Keratinocyte (primary cell): ENCODE measurements around the gene ARHGAP28. TPM values are rescaled to one million over a fixed set of nuclear protein-coding genes. Genes with fewer than 3 reads are reported as not detected.

ENCODE experiments used
- DNase-seq: peaks from one replicate; pipeline ENCODE4 v3.0.0-alpha.2; 2011; ENCODE audit warnings: low read depth, missing footprints, low spot score
- FAIRE-seq: peaks from 2 replicates; lab custom pipeline; 2011; peaks lifted over from hg19 to GRCh38; lab: Jason Lieb, UNC
- H2AFZ ChIP-seq: 2 replicates; pipeline ENCODE4 v1.6.0; 2012; ENCODE audit warnings: low read length, control low read depth, inconsistent platforms; ENCODE audit not compliant: control insufficient read depth
- H3K27ac ChIP-seq: 2 replicates; pipeline ENCODE4 v1.5.1; 2011; ENCODE audit warnings: low read length; ENCODE audit not compliant: control insufficient read depth, insufficient read depth
- H3K27me3 ChIP-seq: 3 replicates; pipeline ENCODE4 v1.6.0; 2011; ENCODE audit warnings: low read length; ENCODE audit not compliant: control insufficient read depth, insufficient read depth; ENCODE audit errors: extremely low read depth
- H3K36me3 ChIP-seq, 2 experiments: 2 replicates in 1 of 2; 3 replicates in 1 of 2; pipeline ENCODE4 v1.5.1; 2011; ENCODE audit warnings: low read length in 2 of 2, mild to moderate bottlenecking in 1 of 2; ENCODE audit not compliant: control insufficient read depth in 2 of 2, insufficient read depth in 2 of 2; ENCODE audit errors: extremely low read depth in 1 of 2
- H3K4me1 ChIP-seq: 3 replicates; pipeline ENCODE4 v1.5.1; 2011; ENCODE audit warnings: low read length; ENCODE audit not compliant: control insufficient read depth, insufficient read depth; ENCODE audit errors: extremely low read depth
- H3K4me2 ChIP-seq: 3 replicates; pipeline ENCODE4 v1.6.0; 2011; ENCODE audit warnings: low read depth, low read length; ENCODE audit not compliant: control insufficient read depth, insufficient read depth; ENCODE audit errors: extremely low read depth
- H3K4me3 ChIP-seq, 3 experiments: fragments of 200-600 bp in 1 of 3; sonication (generic) in 1 of 3; 2 replicates in 2 of 3; 3 replicates in 1 of 3; pipeline ENCODE4 v1.5.1; 2011 to 2016; ENCODE audit warnings: low read length in 3 of 3, mild to moderate bottlenecking in 3 of 3, control low read depth in 2 of 3, inconsistent platforms in 1 of 3, low read depth in 1 of 3, mixed read lengths in 1 of 3, mixed run types in 1 of 3, moderate library complexity in 1 of 3; ENCODE audit not compliant: control insufficient read depth in 2 of 3, insufficient read depth in 2 of 3; ENCODE audit errors: extremely low read depth in 1 of 3
- H3K79me2 ChIP-seq: 2 replicates; pipeline ENCODE4 v1.6.0; 2012; ENCODE audit warnings: low read length; ENCODE audit not compliant: control insufficient read depth, insufficient read depth
- H3K9ac ChIP-seq: 3 replicates; pipeline ENCODE4 v1.6.0; 2011; ENCODE audit warnings: low read length; ENCODE audit not compliant: control insufficient read depth, insufficient read depth; ENCODE audit errors: extremely low read depth
- H3K9me1 ChIP-seq: 3 replicates; pipeline ENCODE4 v1.6.0; 2011; ENCODE audit warnings: low read length; ENCODE audit not compliant: control insufficient read depth, insufficient read depth; ENCODE audit errors: extremely low read depth
- H3K9me3 ChIP-seq: 2 replicates; pipeline ENCODE4 v1.5.1; 2012; ENCODE audit warnings: low read depth, low read length; ENCODE audit not compliant: control insufficient read depth
- H4K20me1 ChIP-seq: 3 replicates; pipeline ENCODE4 v1.6.0; 2011; ENCODE audit warnings: low read length; ENCODE audit not compliant: control insufficient read depth, insufficient read depth; ENCODE audit errors: extremely low read depth
- CTCF ChIP-seq, 3 experiments: IDR thresholded peaks in 1 of 3; conservative IDR thresholded peaks in 1 of 3; optimal IDR thresholded peaks in 1 of 3; 2 replicates in 2 of 3; 3 replicates in 1 of 3; pipeline versions ENCODE3 to v1.5.1; 2011; ENCODE audit warnings: low read length in 3 of 3, mild to moderate bottlenecking in 3 of 3, moderate library complexity in 2 of 3, control low read depth in 1 of 3, inconsistent platforms in 1 of 3; ENCODE audit not compliant: insufficient read depth in 2 of 3; ENCODE audit errors: extremely low read depth in 1 of 3
- EZH2 ChIP-seq: IDR thresholded peaks from one replicate; pipeline ENCODE4 v1.6.1; 2012; ENCODE audit warnings: inconsistent platforms, mild to moderate bottlenecking, low read length, moderate library complexity
- dilution Hi-C: fragments of 300-500 bp; cut with MboI; formaldehyde crosslinking; loops from one replicate; pipeline ENCODE4 v1.7.0; 2020; ENCODE audit warnings: low sequenced_read_pairs; ENCODE audit not compliant: extremely low pct_ligation_motif_present
- polyA plus RNA-seq, 5 experiments: library from polyadenylated mRNA; depleted of rRNA in 3 of 5; stranded (reverse) in 3 of 5; stranded (forward) in 1 of 5; unstranded in 1 of 5; fragments of >200 nt; gene quantifications; 1 replicate in 1 of 5; 2 replicates in 3 of 5; 3 replicates in 1 of 5; pipeline versions ENCODE4 v1.2.1 to v1.2.3, GENCODE V29; 2011 to 2012; ENCODE audit warnings: missing spikeins in 2 of 5, low read depth in 1 of 5, low replicate concordance in 1 of 5

ARHGAP28 gene
- polyA plus RNA-seq, 1 donor (not counting 4 experiments of a cell fraction or from before 2014, with no cell fraction given), result 0.43 TPM

GRCh38 chr18:6775702-6776101 is 46.2 kb downstream of the ARHGAP28 start:
- no peaks in the 10 kb centered on the region for H3K9me3 ChIP-seq

GRCh38 chr18:6776188-6776587 is 46.7 kb downstream of the ARHGAP28 start:
- no peak overlapping the region for H3K4me2 ChIP-seq
- no peak overlapping the region for H3K27ac ChIP-seq
- dilution Hi-C loops, result no loop called here
- H3K9me1 ChIP-seq, result no peaks in the 10 kb centered on the region
- H3K79me2 ChIP-seq, result no peaks in the 10 kb centered on the region
- H3K27me3 ChIP-seq, result no peaks in the 10 kb centered on the region
- H2AFZ ChIP-seq, result no peak overlapping the region
- no peak for DNase-seq
- H4K20me1 ChIP-seq, result no peaks in the 10 kb centered on the region
- H3K9me3 ChIP-seq, result no peaks in the 10 kb centered on the region
- TF ChIP-seq CTCF (optimal IDR thresholded peaks at IDR 0.05 in 1 of 3, IDR thresholded peaks at IDR 0.05 in 1 of 3, conservative IDR thresholded peaks at IDR 0.05 in 1 of 3; ENCODE audit: extremely low read depth in 1 of 3, insufficient read depth in 2 of 3, low read length in 3 of 3), result no peak
- TF ChIP-seq EZH2, result no peak
- H3K36me3 ChIP-seq, result no peaks in the 10 kb centered on the region
- no peak overlapping the region for H3K4me3 ChIP-seq
- H3K9ac ChIP-seq, result no peak overlapping the region
- no peak for FAIRE-seq
- no peaks in the 10 kb centered on the region for H3K4me1 ChIP-seq

More at GRCh38 chr18:6775702-6776101, 46.2 kb downstream of the ARHGAP28 start:
- Histone ChIP-seq H3K36me3 (no peaks in the 10 kb centered on the region), H3K27ac (no peak overlapping the region), H2AFZ (no peak overlapping the region), H3K4me1 (no peaks in the 10 kb centered on the region), H3K9me1 (no peaks in the 10 kb centered on the region), H3K9ac (no peak overlapping the region), H3K27me3 (no peaks in the 10 kb centered on the region), H3K79me2 (no peaks in the 10 kb centered on the region), H3K4me2 (no peak overlapping the region), H4K20me1 (no peaks in the 10 kb centered on the region), H3K4me3 (no peak overlapping the region)
- TF ChIP-seq EZH2, result no peak
- no peak for TF ChIP-seq CTCF (optimal IDR thresholded peaks at IDR 0.05 in 1 of 3, IDR thresholded peaks at IDR 0.05 in 1 of 3, conservative IDR thresholded peaks at IDR 0.05 in 1 of 3; ENCODE audit: extremely low read depth in 1 of 3, insufficient read depth in 2 of 3, low read length in 3 of 3)
- no peak for FAIRE-seq
- dilution Hi-C loops, result no loop called here
- no peak for DNase-seq
